Breast epithelium (tissue), 4 donors: ENCODE data around the gene PURA. TPM values are rescaled to one million over a fixed set of nuclear protein-coding genes. Genes with fewer than 3 reads are reported as not detected.

Experiments
- DNase-seq, 2 donors: peaks; one replicate each; pipeline ENCODE4 v3.0.0-alpha.2; 2019; ENCODE audit warnings: low spot score in 2 of 2
- H3K27ac ChIP-seq, 2 donors: fragments of 200-600 bp; sonication (generic) in 1 of 2; one replicate each; pipeline ENCODE4 v1.5.1; 2016 to 2019; ENCODE audit warnings: mild to moderate bottlenecking in 1 of 2
- H3K27me3 ChIP-seq, 2 donors: fragments of 200-600 bp; sonication (generic) in 1 of 2; one replicate each; pipeline versions ENCODE4 v1.5.1 to v1.6.0; 2017 to 2019; ENCODE audit warnings: control low read depth in 1 of 2, mild to moderate bottlenecking in 1 of 2
- H3K36me3 ChIP-seq: fragments of 200-600 bp; one replicate; pipeline ENCODE4 v1.5.1; 2019
- H3K4me1 ChIP-seq, 2 donors: fragments of 200-600 bp; sonication (generic); one replicate each; pipeline ENCODE4 v1.5.1; 2016 to 2019; ENCODE audit warnings: control low read depth in 1 of 2
- H3K4me3 ChIP-seq, 3 donors: fragments of 200-600 bp; sonication (generic); 1 replicate in 2 of 3; 2 replicates in 1 of 3; pipeline ENCODE4 v1.5.1; 2016 to 2019; ENCODE audit warnings: mild to moderate bottlenecking in 3 of 3, moderate library complexity in 2 of 3
- H3K9me3 ChIP-seq, 2 donors: fragments of 200-600 bp; sonication (generic) in 1 of 2; one replicate each; pipeline ENCODE4 v1.5.1; 2016 to 2019; ENCODE audit warnings: control low read depth in 1 of 2
- POLR2A ChIP-seq: fragments of 450-650 bp; IDR thresholded peaks from one replicate; pipeline ENCODE4 v1.6.1; 2016; ENCODE audit warnings: antibody characterized with exemption, mild to moderate bottlenecking, moderate library complexity
- POLR2AphosphoS5 ChIP-seq, 3 donors: sonication (generic); formaldehyde crosslinking; IDR thresholded peaks; one replicate each; pipeline ENCODE4 v1.6.1; 2017; ENCODE audit warnings: antibody characterized with exemption in 3 of 3
- intact Hi-C: fragments of 100-400 bp; cut with DNase I; formaldehyde crosslinking; loops from one replicate; pipeline ENCODE4 v1.15.1; 2023; ENCODE audit warnings: low total_unique reads
- total RNA-seq, 3 donors: library from RNA; depleted of rRNA; stranded (reverse); fragments of >200 nt; gene quantifications; one replicate each; pipeline ENCODE4 v1.1.0, GENCODE V29; 2016
- TF ChIP-seq, protein P1 (sequence below), 3 donors: fragments of 450-650 bp; IDR thresholded peaks; one replicate each; pipeline ENCODE4 v1.5.1; 2016 to 2017; ENCODE audit warnings: antibody characterized with exemption in 3 of 3, mild to moderate bottlenecking in 3 of 3, moderate library complexity in 3 of 3

PURA gene
- total RNA-seq, 3 donors from 2014 or later = 27.9 to 33.8 (median 30.1) TPM

DNA sequence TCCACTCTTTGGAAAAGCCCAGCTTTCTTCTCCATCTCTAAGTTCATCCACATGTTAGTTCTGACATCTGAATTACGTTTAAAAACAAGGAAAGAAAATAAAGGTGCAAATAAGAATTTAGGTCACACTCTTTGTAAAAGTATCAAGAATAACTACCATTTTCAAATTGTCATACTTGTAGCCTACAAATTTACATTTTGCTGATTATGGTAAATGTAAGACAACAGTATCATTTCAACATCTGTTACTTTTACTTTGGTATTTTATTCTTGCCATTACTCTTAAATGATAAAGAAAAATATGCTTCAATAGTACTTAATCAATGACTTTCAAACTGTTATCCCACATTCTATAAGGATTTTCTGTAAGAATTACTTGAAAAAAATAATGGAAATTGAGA lies 9.8 kb upstream of the PURA start:
- DNase-seq = no peak
- Histone ChIP-seq H3K9me3 (no peaks in the 10 kb centered on the region), H3K27ac (no peak overlapping the region), H3K36me3 (no peaks in the 10 kb centered on the region), H3K27me3 (no peaks in the 10 kb centered on the region), H3K4me3 (no peak overlapping the region), H3K4me1 (peaks cover 0 to 5% of the 10 kb centered on the region in 2 donors)
- TF ChIP-seq, protein P1, sequence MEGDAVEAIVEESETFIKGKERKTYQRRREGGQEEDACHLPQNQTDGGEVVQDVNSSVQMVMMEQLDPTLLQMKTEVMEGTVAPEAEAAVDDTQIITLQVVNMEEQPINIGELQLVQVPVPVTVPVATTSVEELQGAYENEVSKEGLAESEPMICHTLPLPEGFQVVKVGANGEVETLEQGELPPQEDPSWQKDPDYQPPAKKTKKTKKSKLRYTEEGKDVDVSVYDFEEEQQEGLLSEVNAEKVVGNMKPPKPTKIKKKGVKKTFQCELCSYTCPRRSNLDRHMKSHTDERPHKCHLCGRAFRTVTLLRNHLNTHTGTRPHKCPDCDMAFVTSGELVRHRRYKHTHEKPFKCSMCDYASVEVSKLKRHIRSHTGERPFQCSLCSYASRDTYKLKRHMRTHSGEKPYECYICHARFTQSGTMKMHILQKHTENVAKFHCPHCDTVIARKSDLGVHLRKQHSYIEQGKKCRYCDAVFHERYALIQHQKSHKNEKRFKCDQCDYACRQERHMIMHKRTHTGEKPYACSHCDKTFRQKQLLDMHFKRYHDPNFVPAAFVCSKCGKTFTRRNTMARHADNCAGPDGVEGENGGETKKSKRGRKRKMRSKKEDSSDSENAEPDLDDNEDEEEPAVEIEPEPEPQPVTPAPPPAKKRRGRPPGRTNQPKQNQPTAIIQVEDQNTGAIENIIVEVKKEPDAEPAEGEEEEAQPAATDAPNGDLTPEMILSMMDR (IDR thresholded peaks at IDR 0.05) = no peak
- TF ChIP-seq POLR2A (no peak), POLR2AphosphoS5 (IDR thresholded peaks at IDR 0.05) (no peak)
- intact Hi-C loops = no loop called here

DNA sequence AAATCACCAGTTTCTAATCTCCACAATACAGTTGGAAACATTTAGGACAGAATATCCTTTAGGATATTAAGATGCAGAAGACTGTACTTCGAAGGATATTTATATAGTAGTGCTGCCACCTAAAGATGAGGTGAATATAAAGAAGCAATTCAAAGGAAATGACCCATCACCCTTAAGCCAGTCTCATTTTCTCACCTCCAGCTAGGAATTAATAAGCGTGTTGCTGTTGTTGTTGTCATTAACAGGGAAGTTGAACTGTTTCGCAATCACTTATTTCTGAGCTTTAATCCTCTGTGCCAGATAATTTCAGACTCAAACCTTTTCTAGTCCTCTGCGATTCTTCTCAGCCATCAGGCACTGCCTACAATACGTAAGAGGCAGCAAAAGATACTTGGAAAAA lies 7.8 kb upstream of the PURA start:
- Histone ChIP-seq H3K27me3 (no peaks in the 10 kb centered on the region), H3K36me3 (no peaks in the 10 kb centered on the region), H3K4me1 (peaks cover 0 to 5% of the 10 kb centered on the region in 2 donors), H3K27ac (peak overlapping the region; percentile 99), H3K4me3 (no peak overlapping the region), H3K9me3 (no peaks in the 10 kb centered on the region)
- intact Hi-C loops = no loop called here
- TF ChIP-seq, protein P1 (IDR thresholded peaks at IDR 0.05) = no peak
- TF ChIP-seq POLR2A (no peak), POLR2AphosphoS5 (IDR thresholded peaks at IDR 0.05) (no peak)
- DNase-seq = no peak

DNA sequence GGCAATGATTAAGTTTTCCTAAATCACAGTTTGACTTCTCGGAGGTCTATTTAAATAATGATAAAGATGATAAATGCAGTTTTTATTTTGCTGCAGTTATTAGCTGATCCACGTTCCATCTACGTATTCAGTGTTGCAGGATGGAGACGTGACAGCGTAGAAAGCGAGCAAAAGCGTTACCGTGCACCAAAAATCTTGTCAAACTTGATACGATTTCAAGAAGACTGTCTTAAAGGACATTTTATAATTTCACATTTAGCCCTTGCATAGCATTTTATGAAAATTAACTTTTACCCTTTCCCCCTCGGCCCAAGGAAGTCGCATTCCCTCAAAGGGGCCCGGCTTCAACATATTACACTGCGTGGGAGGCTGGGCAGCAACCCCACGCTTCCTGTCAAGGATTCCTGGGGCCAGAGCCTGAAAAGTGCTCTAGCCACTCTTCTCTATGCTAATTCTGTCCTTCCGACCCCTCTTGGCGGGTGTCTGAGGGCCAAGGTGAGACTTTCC lies 7.1 kb upstream of the PURA start:
- H3K4me3 ChIP-seq = peak overlapping the region; percentile 64 to 81 (median 78)

DNA sequence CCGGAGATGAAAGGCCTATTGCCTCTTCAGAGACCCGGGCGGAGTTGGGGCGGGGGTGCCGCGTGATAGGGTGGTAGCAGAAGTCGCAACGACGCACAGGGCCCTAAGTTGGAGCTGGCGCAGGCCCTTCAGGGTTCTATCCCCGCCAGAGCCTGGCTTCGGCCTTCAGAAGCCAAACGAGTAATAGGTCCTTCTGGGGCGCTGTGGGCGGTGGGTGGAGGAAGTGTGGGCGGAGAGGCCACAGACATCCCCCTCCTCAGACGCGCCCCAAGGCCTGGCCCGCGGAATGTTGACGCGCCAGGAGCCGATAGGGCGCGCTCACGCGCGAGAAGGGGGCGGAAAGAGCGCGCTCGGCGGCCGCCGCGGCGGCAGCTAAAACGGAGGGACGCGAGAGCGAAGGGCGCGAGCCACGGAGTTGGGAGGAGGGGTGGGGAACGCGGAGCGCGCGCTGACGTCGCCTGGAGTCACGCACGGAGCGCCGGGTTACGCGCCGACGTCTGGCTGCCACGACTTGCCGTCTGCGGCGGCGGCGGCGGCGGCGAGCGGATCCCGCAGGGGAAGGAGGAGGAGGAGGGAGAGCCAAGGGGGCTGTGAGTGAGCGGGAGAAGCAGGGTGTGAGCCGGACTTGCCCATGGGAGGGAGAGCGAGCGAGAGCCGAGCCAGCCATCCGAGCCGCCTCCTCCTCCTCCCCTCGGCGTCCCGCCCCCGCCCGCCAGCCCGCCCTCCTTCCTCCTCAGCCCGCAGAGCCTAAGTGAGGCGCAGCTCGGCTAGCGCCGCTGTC lies 6.4 kb upstream of the PURA start:
- Histone ChIP-seq H3K36me3 (no peaks in the 10 kb centered on the region), H3K4me1 (peaks cover 0 to 15% of the 10 kb centered on the region in 2 donors), H3K27me3 (no peaks in the 10 kb centered on the region), H3K9me3 (no peaks in the 10 kb centered on the region), H3K27ac (peak overlapping the region; percentile 99), H3K4me3 (peak overlapping the region; percentile 64 to 81 (median 78))
- intact Hi-C loops = no loop called here
- DNase-seq = peak; percentile 80 to 92
- TF ChIP-seq, protein P1 (IDR thresholded peaks at IDR 0.05) = peak in 1 of 3 donors; percentile 28
- TF ChIP-seq POLR2AphosphoS5 (IDR thresholded peaks at IDR 0.05) = peak; percentile 93 to 98 (median 97)
- TF ChIP-seq POLR2A = peak; percentile 77

More for the DNA sequence above, 7.1 kb upstream of the PURA start:
- intact Hi-C loops = no loop called here
- no peaks in the 10 kb centered on the region for H3K27me3 ChIP-seq
- H3K27ac ChIP-seq = peak overlapping the region; percentile 99
- H3K36me3 ChIP-seq = no peaks in the 10 kb centered on the region
- TF ChIP-seq POLR2A (no peak), POLR2AphosphoS5 (IDR thresholded peaks at IDR 0.05) (no peak)
- TF ChIP-seq, protein P1 (IDR thresholded peaks at IDR 0.05) = no peak
- peaks cover 0 to 9% of the 10 kb centered on the region in 2 donors for H3K4me1 ChIP-seq
- no peak for DNase-seq
- H3K9me3 ChIP-seq = no peaks in the 10 kb centered on the region
